Chondrocyte (in vitro differentiated cells): Measurements from ENCODE around the gene SSR1. TPM values are rescaled to one million over a fixed set of nuclear protein-coding genes. Genes with fewer than 3 reads are reported as not detected.
"Not testable (repeated sequence)": the region's sequence is repeated elsewhere in the genome, so short reads cannot be mapped to it uniquely, and the experiment has no call there.

Experiments used
- DNase-seq: peaks from one replicate; pipeline ENCODE4 v3.0.0; 2021; ENCODE audit warnings: mixed read lengths, low spot score
- H3K27ac Mint-ChIP-seq: one replicate; pipeline ENCODE4 v1.8.0; 2021; ENCODE audit warnings: mild to moderate bottlenecking, moderate library complexity, mixed read lengths; ENCODE audit not compliant: unreplicated experiment
- H3K27me3 Mint-ChIP-seq: 2 replicates; pipeline ENCODE4 v1.8.0; 2021; ENCODE audit warnings: low read depth, mixed read lengths
- H3K36me3 Mint-ChIP-seq: 2 replicates; pipeline ENCODE4 v1.8.0; 2021; ENCODE audit warnings: low read depth, mixed read lengths
- H3K4me1 Mint-ChIP-seq: 2 replicates; pipeline ENCODE4 v1.8.0; 2021; ENCODE audit warnings: low read depth, mild to moderate bottlenecking, mixed read lengths
- H3K4me3 Mint-ChIP-seq: one replicate; pipeline ENCODE4 v1.8.0; 2021; ENCODE audit warnings: mild to moderate bottlenecking, moderate library complexity, mixed read lengths; ENCODE audit not compliant: unreplicated experiment
- H3K9me3 Mint-ChIP-seq: 2 replicates; pipeline ENCODE4 v1.8.0; 2021; ENCODE audit warnings: low read depth, mixed read lengths
- total RNA-seq: library from RNA; stranded (reverse); gene quantifications from 3 replicates; pipeline ENCODE4 v1.2.1, GENCODE V29; 2021
- TF ChIP-seq, protein P1 (sequence below): fragments of 200-600 bp; sonication (generic); IDR thresholded peaks from 2 replicates; pipeline ENCODE4 v1.5.0; 2021; ENCODE audit warnings: antibody characterized with exemption, mild to moderate bottlenecking, moderate library complexity

Gene SSR1
- total RNA-seq, 1 donor from 2014 or later: 236 TPM

DNA sequence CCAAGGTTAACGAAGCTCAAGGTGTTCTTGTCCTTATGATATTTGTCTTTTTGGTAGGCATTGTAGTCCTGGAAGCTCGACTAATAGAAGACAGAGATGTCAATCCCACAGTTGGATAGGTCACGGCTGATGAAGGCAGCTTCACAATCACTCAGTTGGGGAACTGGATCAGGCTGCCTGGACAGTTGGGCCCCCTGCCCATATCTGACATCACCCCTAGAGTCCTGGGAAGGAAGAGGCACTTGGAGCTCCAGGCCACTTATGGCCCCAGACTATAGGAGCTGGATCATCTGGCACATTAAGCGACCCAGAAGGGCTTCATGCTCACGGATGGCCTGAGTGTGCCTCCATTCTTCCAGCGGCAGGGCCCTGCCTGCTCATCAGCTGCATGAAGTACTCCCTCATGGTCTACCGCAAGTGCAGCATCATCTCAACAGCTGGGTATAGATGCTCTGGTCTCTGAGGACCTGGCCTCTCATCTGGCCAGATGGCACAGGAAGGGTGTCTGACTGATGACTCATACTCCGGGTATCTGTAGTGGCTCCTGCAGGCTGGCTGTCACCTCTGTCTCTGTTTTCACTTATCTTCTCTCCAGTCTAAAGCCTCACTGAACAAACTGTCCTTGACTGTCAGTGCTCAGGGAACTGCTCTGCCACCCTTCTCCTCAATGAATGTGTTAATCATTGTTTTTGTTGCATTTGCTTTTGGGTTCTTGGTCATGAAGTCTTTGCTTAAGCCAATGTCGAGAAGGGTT is 29.2 kb upstream of the SSR1 start:
- Mint-ChIP-seq H3K4me3 (no peak overlapping the region), H3K36me3 (no peaks in the 10 kb centered on the region), H3K27me3 (no peaks in the 10 kb centered on the region), H3K27ac (no peak overlapping the region), H3K4me1 (peaks cover 36% of the 10 kb centered on the region), H3K9me3 (peaks cover 5% of the 10 kb centered on the region)
- TF ChIP-seq, protein P1, sequence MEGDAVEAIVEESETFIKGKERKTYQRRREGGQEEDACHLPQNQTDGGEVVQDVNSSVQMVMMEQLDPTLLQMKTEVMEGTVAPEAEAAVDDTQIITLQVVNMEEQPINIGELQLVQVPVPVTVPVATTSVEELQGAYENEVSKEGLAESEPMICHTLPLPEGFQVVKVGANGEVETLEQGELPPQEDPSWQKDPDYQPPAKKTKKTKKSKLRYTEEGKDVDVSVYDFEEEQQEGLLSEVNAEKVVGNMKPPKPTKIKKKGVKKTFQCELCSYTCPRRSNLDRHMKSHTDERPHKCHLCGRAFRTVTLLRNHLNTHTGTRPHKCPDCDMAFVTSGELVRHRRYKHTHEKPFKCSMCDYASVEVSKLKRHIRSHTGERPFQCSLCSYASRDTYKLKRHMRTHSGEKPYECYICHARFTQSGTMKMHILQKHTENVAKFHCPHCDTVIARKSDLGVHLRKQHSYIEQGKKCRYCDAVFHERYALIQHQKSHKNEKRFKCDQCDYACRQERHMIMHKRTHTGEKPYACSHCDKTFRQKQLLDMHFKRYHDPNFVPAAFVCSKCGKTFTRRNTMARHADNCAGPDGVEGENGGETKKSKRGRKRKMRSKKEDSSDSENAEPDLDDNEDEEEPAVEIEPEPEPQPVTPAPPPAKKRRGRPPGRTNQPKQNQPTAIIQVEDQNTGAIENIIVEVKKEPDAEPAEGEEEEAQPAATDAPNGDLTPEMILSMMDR: no peak
- DNase-seq: no peak

DNA sequence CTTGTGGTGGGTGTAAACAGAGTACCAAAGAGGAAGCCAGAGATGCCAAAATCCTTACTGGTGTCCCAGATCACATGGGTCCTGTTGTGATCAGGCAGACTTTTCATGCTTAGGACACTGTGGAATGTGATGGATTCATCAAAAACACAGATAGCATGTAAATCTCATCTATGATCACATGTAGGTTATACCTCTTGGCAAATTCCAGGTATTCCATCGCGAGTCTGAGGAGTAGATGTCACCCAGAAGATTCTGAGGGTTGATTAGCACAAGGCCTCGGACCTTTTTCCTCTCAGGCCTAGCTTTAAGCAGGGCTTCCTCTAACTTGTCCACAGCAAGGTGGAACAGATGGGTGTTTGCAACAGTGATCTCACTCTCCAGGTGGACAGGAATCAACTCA is 28.3 kb upstream of the SSR1 start:
- H3K36me3 Mint-ChIP-seq: no peaks in the 10 kb centered on the region
- peaks cover 31% of the 10 kb centered on the region for H3K4me1 Mint-ChIP-seq
- no peaks in the 10 kb centered on the region for H3K27me3 Mint-ChIP-seq
- TF ChIP-seq, protein P1: no peak
- no peak overlapping the region for H3K27ac Mint-ChIP-seq
- peaks cover 5% of the 10 kb centered on the region for H3K9me3 Mint-ChIP-seq
- no peak for DNase-seq
- no peak overlapping the region for H3K4me3 Mint-ChIP-seq

DNA sequence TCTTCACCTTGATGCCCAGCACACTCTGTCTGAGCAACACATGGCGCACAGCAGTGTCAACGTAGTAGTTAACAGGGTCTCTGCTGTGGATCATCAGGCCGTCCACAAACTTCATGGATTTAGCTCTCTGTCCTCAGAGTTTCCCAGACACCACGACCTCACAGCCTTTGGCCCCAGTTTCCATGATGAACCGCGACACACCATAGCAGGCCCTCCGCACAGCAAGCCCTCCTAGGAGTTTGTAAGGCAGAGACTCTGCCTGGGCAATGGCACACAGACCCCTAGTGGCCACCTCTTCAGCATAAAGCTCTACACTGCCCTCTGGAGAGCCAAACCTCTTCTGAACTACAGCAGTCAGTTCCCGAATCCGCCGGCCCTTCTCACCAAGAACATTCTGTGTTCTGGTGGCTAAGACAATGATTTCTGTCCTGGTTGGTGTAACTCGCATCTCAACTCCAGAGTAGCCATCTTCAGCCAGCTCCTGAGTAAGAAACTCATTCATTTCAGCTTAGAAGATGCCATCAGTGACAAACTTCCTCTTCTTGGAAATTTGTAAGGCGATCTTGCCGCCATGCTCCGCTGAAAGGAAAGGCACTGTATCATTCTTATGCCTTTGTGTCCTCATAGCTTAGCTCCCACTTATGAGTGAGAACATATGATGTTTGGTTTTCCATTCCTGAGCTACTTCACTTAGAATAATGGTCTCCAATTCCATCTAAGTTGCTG is 26.2 kb upstream of the SSR1 start:
- TF ChIP-seq, protein P1: peak; percentile 29
- H3K36me3 Mint-ChIP-seq, H3K27me3 Mint-ChIP-seq, DNase-seq, H3K4me3 Mint-ChIP-seq, H3K27ac Mint-ChIP-seq, H3K9me3 Mint-ChIP-seq: not testable (repeated sequence)
- peaks cover 21% of the 10 kb centered on the region for H3K4me1 Mint-ChIP-seq

DNA sequence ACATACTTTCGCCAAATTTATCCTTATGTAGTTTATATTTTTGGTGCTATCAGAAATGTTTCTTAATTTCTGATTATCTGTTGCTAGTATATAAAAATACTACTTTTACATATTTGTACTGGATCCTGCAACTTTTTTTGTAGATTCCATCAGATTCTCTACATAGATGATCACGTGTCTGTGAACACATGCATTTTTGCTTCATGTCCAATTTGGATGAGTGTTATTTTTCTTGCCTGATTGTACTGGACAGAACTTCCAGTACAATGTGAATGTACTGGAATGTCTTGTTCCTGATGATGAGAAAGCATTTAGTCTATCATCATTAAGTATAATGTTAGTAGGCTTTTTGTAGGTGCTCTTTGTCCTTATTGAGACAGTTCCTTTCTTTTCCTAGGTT is 25.0 kb upstream of the SSR1 start:
- peaks cover 13% of the 10 kb centered on the region for H3K4me1 Mint-ChIP-seq
- no peak overlapping the region for H3K27ac Mint-ChIP-seq
- H3K9me3 Mint-ChIP-seq: peaks cover 5% of the 10 kb centered on the region
- DNase-seq: no peak
- H3K36me3 Mint-ChIP-seq: no peaks in the 10 kb centered on the region
- TF ChIP-seq, protein P1: no peak
- no peaks in the 10 kb centered on the region for H3K27me3 Mint-ChIP-seq
- H3K4me3 Mint-ChIP-seq: no peak overlapping the region

DNA sequence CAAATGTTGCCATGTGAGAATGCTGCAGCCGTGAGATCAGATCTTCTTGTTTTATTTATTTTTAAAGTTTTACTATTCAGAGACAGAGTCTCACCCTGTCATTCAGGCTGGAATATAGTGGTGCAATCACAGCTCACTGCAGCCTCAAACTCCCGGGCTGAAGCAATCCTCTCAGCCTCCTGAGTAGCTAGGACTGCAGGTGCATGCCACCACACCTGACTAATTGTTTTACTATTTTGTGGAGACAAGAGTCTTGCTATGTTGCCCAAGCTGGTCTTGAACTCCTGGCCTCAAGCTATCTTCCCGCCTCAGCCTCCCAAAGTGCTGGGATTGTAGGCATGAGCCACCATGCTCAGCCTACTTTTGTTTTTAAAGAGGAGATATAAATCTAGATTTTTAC is 22.5 kb upstream of the SSR1 start:
- no peak for DNase-seq
- TF ChIP-seq, protein P1: no peak
- H3K4me3 Mint-ChIP-seq: no peak overlapping the region
- no peaks in the 10 kb centered on the region for H3K36me3 Mint-ChIP-seq
- H3K9me3 Mint-ChIP-seq: peaks cover 5% of the 10 kb centered on the region
- no peak overlapping the region for H3K27ac Mint-ChIP-seq
- peaks cover 5% of the 10 kb centered on the region for H3K4me1 Mint-ChIP-seq
- no peaks in the 10 kb centered on the region for H3K27me3 Mint-ChIP-seq
